Measurements from ENCODE around the gene POLR3F.
A peak's percentile ranks its signal among the peaks of the same experiment; 100 is the strongest.

Gene POLR3F

DNA sequence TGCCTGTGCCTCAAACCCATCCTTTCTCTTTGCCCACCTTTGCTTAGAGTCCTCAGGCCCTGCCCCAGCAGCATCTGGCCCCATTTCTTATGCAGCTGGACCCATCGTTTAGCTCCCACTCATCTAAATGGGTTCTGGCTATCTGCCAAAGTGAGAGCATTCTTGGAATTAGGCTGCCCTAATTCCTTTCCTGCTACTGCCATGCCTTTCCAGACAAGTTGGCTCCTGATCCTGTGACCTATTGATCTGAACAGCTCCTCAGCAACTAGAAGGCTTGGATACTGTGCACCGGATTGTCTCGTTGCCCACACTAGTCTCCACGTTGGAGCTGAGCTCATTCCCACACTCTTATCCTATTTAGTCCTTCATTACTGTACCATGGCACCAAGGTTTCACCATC is 23.3 kb upstream of the POLR3F start:
- 0 out of 2 replicates have a peak, but pooled peaks have one; percentile 45 for TF ChIP-seq NFIC (IDR thresholded peaks at IDR 0.05)
- TF ChIP-seq TAF1 (IDR thresholded peaks at IDR 0.05; ENCODE audit: low read depth), result no peak
- TF ChIP-seq TEAD4 (IDR thresholded peaks at IDR 0.05), result 0 out of 2 replicates have a peak, but pooled peaks have one; percentile 28

- no peak for TF ChIP-seq FOXM1 (IDR thresholded peaks at IDR 0.05; ENCODE audit: borderline replicate concordance, low read depth)
- TF ChIP-seq ZBTB7A (IDR thresholded peaks at IDR 0.05; ENCODE audit: low read depth), result no peak
- TF ChIP-seq, protein P1, sequence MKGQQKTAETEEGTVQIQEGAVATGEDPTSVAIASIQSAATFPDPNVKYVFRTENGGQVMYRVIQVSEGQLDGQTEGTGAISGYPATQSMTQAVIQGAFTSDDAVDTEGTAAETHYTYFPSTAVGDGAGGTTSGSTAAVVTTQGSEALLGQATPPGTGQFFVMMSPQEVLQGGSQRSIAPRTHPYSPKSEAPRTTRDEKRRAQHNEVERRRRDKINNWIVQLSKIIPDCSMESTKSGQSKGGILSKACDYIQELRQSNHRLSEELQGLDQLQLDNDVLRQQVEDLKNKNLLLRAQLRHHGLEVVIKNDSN (IDR thresholded peaks at IDR 0.05), result no peak
- TF ChIP-seq NFIC (IDR thresholded peaks at IDR 0.05), result no peak
- no peak for TF ChIP-seq CREB1 (IDR thresholded peaks at IDR 0.05; ENCODE audit: low read depth)
- TF ChIP-seq YY1 (IDR thresholded peaks at IDR 0.05; ENCODE audit: low read depth), result no peak
- TF ChIP-seq EP300 (IDR thresholded peaks at IDR 0.05; ENCODE audit: borderline replicate concordance), result no peak
- TF ChIP-seq TCF12 (IDR thresholded peaks at IDR 0.05; ENCODE audit: low read depth), result no peak
- TF ChIP-seq, protein P2, sequence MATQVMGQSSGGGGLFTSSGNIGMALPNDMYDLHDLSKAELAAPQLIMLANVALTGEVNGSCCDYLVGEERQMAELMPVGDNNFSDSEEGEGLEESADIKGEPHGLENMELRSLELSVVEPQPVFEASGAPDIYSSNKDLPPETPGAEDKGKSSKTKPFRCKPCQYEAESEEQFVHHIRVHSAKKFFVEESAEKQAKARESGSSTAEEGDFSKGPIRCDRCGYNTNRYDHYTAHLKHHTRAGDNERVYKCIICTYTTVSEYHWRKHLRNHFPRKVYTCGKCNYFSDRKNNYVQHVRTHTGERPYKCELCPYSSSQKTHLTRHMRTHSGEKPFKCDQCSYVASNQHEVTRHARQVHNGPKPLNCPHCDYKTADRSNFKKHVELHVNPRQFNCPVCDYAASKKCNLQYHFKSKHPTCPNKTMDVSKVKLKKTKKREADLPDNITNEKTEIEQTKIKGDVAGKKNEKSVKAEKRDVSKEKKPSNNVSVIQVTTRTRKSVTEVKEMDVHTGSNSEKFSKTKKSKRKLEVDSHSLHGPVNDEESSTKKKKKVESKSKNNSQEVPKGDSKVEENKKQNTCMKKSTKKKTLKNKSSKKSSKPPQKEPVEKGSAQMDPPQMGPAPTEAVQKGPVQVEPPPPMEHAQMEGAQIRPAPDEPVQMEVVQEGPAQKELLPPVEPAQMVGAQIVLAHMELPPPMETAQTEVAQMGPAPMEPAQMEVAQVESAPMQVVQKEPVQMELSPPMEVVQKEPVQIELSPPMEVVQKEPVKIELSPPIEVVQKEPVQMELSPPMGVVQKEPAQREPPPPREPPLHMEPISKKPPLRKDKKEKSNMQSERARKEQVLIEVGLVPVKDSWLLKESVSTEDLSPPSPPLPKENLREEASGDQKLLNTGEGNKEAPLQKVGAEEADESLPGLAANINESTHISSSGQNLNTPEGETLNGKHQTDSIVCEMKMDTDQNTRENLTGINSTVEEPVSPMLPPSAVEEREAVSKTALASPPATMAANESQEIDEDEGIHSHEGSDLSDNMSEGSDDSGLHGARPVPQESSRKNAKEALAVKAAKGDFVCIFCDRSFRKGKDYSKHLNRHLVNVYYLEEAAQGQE (IDR thresholded peaks at IDR 0.05; ENCODE audit: low read depth), result no peak
- no peak for TF ChIP-seq TEAD4 (IDR thresholded peaks at IDR 0.05)
- no peak for TF ChIP-seq EGR1 (IDR thresholded peaks at IDR 0.05)
- no peak for TF ChIP-seq CEBPB (IDR thresholded peaks at IDR 0.05)
- TF ChIP-seq, protein P3, sequence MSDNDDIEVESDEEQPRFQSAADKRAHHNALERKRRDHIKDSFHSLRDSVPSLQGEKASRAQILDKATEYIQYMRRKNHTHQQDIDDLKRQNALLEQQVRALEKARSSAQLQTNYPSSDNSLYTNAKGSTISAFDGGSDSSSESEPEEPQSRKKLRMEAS (IDR thresholded peaks at IDR 0.05), result no peak
- no peak for TF ChIP-seq TAF1 (IDR thresholded peaks at IDR 0.05; ENCODE audit: low read depth)
These were observed 10.6 kb upstream of the POLR3F start for GRCh38 chr20:18456600-18456999.

DNA sequence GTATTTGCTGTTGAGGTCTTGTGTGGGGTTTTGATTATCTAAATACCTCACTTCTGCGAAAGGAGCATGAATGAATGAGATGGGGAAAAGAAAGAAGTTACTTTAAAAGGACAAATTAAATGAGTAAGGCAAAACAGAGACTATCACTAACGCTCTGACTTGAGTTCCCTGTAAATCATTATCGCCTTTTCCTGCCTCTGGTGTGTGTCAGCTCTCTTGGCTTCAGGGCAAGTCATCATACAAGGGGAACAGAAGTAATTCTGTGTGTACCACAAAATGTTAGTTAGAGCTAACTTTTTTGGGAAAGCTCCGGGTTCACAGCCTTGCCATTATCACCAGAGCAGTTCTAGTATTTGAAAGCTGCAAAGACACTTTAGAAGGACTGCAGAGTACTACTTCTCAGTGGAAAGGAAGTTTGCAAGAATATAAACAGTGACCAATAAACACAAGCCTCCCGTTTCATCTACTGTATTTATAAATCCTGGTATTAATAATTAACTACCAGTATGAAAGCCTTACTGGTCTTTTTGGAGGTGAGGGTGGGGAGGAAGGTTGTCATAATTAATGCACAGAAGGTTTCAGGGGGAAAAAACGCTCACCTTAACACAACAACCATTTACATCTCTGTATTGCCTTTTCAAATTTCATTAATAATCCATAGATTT is 1.5 kb upstream of the POLR3F start:
- TF ChIP-seq NFIC (IDR thresholded peaks at IDR 0.05) (no peak), CEBPB (IDR thresholded peaks at IDR 0.05) (no peak), CREB1 (IDR thresholded peaks at IDR 0.05; ENCODE audit: low read depth) (no peak)
- TF ChIP-seq, protein P1 (IDR thresholded peaks at IDR 0.05), result no peak

DNA sequence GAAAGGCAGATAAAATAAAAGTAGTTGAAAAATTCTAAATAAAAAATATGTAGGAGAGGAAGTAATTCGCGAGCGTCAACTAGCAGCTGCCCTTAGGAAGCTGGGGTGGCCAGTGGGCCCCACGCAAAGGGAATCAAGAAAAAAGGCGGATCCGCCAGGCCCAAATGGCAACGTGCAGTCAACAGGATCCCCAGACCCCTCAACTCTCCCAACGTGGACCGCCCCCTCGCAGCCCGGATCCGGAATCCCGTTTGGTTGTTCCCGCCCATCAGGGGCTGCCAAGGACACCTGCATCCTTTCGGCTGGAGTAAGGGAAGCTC is 656 bp upstream of the POLR3F start:
- TF ChIP-seq CREB1 (IDR thresholded peaks at IDR 0.05; ENCODE audit: low read depth), result no peak
- peak; percentile 42; the same call in 1 of the 2 replicates for TF ChIP-seq ZBTB7A (IDR thresholded peaks at IDR 0.05; ENCODE audit: low read depth)
- no peak for TF ChIP-seq TEAD4 (IDR thresholded peaks at IDR 0.05)

DNA sequence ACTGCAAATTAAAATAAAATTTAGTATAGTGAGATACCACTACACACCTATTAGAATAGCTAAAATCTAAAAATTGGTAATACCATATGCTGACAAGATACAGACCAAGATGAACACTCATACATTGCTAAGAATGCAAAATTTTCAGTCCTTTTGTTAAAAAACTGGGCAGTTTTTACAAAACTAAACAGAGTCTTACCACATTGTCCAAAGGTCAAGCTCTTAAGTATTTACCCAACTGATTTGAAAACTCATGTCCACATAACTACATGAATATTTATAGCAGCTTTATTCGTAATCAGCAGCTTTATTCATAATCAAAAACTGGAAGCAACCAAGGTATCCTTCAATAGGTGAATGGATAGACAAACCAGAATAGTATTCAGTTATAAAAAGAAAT is 10.0 kb downstream of the POLR3F start:
- no peak for TF ChIP-seq FOXM1 (IDR thresholded peaks at IDR 0.05; ENCODE audit: borderline replicate concordance, low read depth)
- TF ChIP-seq YY1 (IDR thresholded peaks at IDR 0.05; ENCODE audit: low read depth), result no peak
- TF ChIP-seq RAD21 (IDR thresholded peaks at IDR 0.05; ENCODE audit: low read depth), result no peak
- TF ChIP-seq CEBPB (IDR thresholded peaks at IDR 0.05), result no peak
- no peak for TF ChIP-seq EP300 (IDR thresholded peaks at IDR 0.05; ENCODE audit: borderline replicate concordance)
- TF ChIP-seq EGR1 (IDR thresholded peaks at IDR 0.05), result no peak
- no peak for TF ChIP-seq TCF12 (IDR thresholded peaks at IDR 0.05; ENCODE audit: low read depth)
- no peak for TF ChIP-seq TAF1 (IDR thresholded peaks at IDR 0.05; ENCODE audit: low read depth)
- TF ChIP-seq NFIC (IDR thresholded peaks at IDR 0.05), result no peak
- no peak for TF ChIP-seq TEAD4 (IDR thresholded peaks at IDR 0.05)
- no peak for TF ChIP-seq ZBTB7A (IDR thresholded peaks at IDR 0.05; ENCODE audit: low read depth)
- TF ChIP-seq, protein P3 (IDR thresholded peaks at IDR 0.05), result no peak
- no peak for TF ChIP-seq CREB1 (IDR thresholded peaks at IDR 0.05; ENCODE audit: low read depth)
- TF ChIP-seq, protein P1 (IDR thresholded peaks at IDR 0.05), result no peak
- TF ChIP-seq, protein P2 (IDR thresholded peaks at IDR 0.05; ENCODE audit: low read depth), result no peak

DNA sequence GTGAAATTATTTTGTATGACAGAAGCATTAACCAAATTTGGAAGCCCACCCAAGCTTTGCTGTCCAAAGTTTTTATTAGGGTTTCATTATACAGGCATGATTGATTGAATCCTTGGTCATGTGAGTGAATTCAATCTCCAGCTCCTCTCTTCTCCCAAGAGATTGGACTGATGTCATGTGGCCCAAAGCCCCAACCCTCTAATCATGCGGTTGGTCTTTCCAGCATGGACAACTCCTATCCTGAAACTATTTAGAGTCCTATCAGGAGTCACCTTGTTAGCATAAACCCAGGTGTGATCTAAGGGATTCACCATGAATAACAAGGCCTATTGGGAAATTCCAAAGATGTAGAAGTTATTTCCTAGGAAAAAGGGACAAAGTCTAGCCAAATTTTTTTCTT is 10.6 kb downstream of the POLR3F start:
- TF ChIP-seq TAF1 (IDR thresholded peaks at IDR 0.05; ENCODE audit: low read depth), result no peak
- no peak for TF ChIP-seq TEAD4 (IDR thresholded peaks at IDR 0.05)
- no peak for TF ChIP-seq FOXM1 (IDR thresholded peaks at IDR 0.05; ENCODE audit: borderline replicate concordance, low read depth)
- TF ChIP-seq, protein P1 (IDR thresholded peaks at IDR 0.05), result no peak
- no peak for TF ChIP-seq TCF12 (IDR thresholded peaks at IDR 0.05; ENCODE audit: low read depth)
- TF ChIP-seq, protein P3 (IDR thresholded peaks at IDR 0.05), result no peak
- no peak for TF ChIP-seq RAD21 (IDR thresholded peaks at IDR 0.05; ENCODE audit: low read depth)
- TF ChIP-seq NFIC (IDR thresholded peaks at IDR 0.05), result no peak
- no peak for TF ChIP-seq ZBTB7A (IDR thresholded peaks at IDR 0.05; ENCODE audit: low read depth)
- TF ChIP-seq CEBPB (IDR thresholded peaks at IDR 0.05), result no peak
- TF ChIP-seq YY1 (IDR thresholded peaks at IDR 0.05; ENCODE audit: low read depth), result no peak
- no peak for TF ChIP-seq EGR1 (IDR thresholded peaks at IDR 0.05)
- TF ChIP-seq CREB1 (IDR thresholded peaks at IDR 0.05; ENCODE audit: low read depth), result no peak
- no peak for TF ChIP-seq EP300 (IDR thresholded peaks at IDR 0.05; ENCODE audit: borderline replicate concordance)
- TF ChIP-seq, protein P2 (IDR thresholded peaks at IDR 0.05; ENCODE audit: low read depth), result no peak

Measured in Ishikawa (cell line).